HepG2 (cell line): ENCODE data around the gene ARFGEF3. TPM values are rescaled to one million over a fixed set of nuclear protein-coding genes. Genes with fewer than 3 reads are reported as not detected.
A peak's percentile ranks its signal among the peaks of the same experiment; 100 is the strongest.

Experiments used
- ATAC-seq: fragments of 200-7000 bp; cut with Tn5 transposase; 3 replicates; pipeline ENCODE4 v1.9.1; 2020; ENCODE audit warnings: mild to moderate bottlenecking, moderate library complexity
- BruUV-seq: library from RNA; stranded (reverse); fragments of 400-500 nt; replicated peaks from 2 replicates; lab custom pipeline; 2021; lab: Mats Ljungman, UMichigan
- CTCF ChIA-PET: fragments of 300-600 bp; formaldehyde crosslinking; extraction: SDS; loops from one replicate; lab custom pipeline; 2021; ENCODE audit warnings: low total read pairs, inconsistent platforms, low intra/inter-chr PET ratio; lab: Yijun Ruan, JAX
- POLR2A ChIA-PET: fragments of 350-600 bp; sonication (Branson Sonifier 250); formaldehyde crosslinking; loops from one replicate; lab custom pipeline; 2020; ENCODE audit warnings: antibody characterized with exemption, inconsistent platforms; lab: Yijun Ruan, JAX
- DNase-seq: peaks from one replicate; pipeline ENCODE4 v3.0.0-alpha.2; 2015; ENCODE audit warnings: low spot score
- FAIRE-seq: peaks from 3 replicates; lab custom pipeline; 2011; peaks lifted over from hg19 to GRCh38; lab: Jason Lieb, UNC
- H2AFZ ChIP-seq: one replicate; pipeline ENCODE4 v1.6.1; 2011; ENCODE audit warnings: low read length, inconsistent platforms
- H3K27ac ChIP-seq: fragments of 300-600 bp; 3 replicates; pipeline ENCODE4 v1.8.0; 2011; ENCODE audit warnings: mixed run types, mild to moderate bottlenecking, mixed read lengths, low read length, inconsistent platforms; ENCODE audit not compliant: insufficient read depth; ENCODE audit errors: extremely low read length
- H3K27me3 ChIP-seq, 2 experiments: fragments of 200-600 bp in 1 of 2; 2 replicates in 1 of 2; 3 replicates in 1 of 2; pipeline versions ENCODE4 v1.6.0 to v1.8.0; 2011; ENCODE audit warnings: low read length in 2 of 2, mild to moderate bottlenecking in 2 of 2, moderate library complexity in 2 of 2, inconsistent platforms in 1 of 2; ENCODE audit not compliant: insufficient read depth in 2 of 2, control insufficient read depth in 1 of 2
- H3K36me3 ChIP-seq, 2 experiments: fragments of 200-600 bp in 1 of 2; replicated peaks in 1 of 2; 2 replicates in 1 of 2; 3 replicates in 1 of 2; pipeline versions ENCODE4 v1.5.1 to v1.8.0; 2011; ENCODE audit warnings: low read length in 2 of 2, inconsistent platforms in 1 of 2; ENCODE audit not compliant: insufficient read depth in 2 of 2, control insufficient read depth in 1 of 2
- H3K4me1 ChIP-seq: 2 replicates; pipeline ENCODE4 v1.5.1; 2012; ENCODE audit warnings: low read length, inconsistent platforms; ENCODE audit not compliant: insufficient read depth
- H3K4me2 ChIP-seq: 2 replicates; pipeline ENCODE4 v1.6.0; 2011; ENCODE audit warnings: low read depth, low read length, inconsistent platforms
- H3K4me3 ChIP-seq, 3 experiments: fragments of 200-600 bp in 1 of 3; sonication (generic), shearing (Covaris generic) in 1 of 3; replicated peaks in 1 of 3; 2 replicates each; pipeline ENCODE4 v1.5.1; 2011 to 2016; ENCODE audit warnings: low read length in 3 of 3, inconsistent platforms in 2 of 3, low read depth in 2 of 3, mild to moderate bottlenecking in 2 of 3, control low read depth in 1 of 3, mixed read lengths in 1 of 3; ENCODE audit not compliant: insufficient read depth in 1 of 3
- H3K79me2 ChIP-seq: one replicate; pipeline ENCODE4 v1.6.1; 2011; ENCODE audit warnings: low read length, inconsistent platforms; ENCODE audit not compliant: insufficient read depth
- H3K9ac ChIP-seq: 2 replicates; pipeline ENCODE4 v1.6.0; 2011; ENCODE audit warnings: mild to moderate bottlenecking, low read depth, low read length, inconsistent platforms; ENCODE audit not compliant: insufficient read depth
- H3K9me3 ChIP-seq: 2 replicates; pipeline ENCODE4 v1.5.1; 2012; ENCODE audit warnings: mild to moderate bottlenecking, low read length
- H4K20me1 ChIP-seq: 2 replicates; pipeline ENCODE4 v1.6.0; 2011; ENCODE audit warnings: inconsistent platforms, mild to moderate bottlenecking, low read length, moderate library complexity; ENCODE audit not compliant: insufficient read depth
- ELF4 ChIP-seq: sonication (generic); formaldehyde crosslinking; IDR thresholded peaks from 2 replicates; pipeline ENCODE4 v1.5.0; 2020; ENCODE audit warnings: missing genetic modification reagents, mild to moderate bottlenecking, moderate library complexity, borderline replicate concordance
- HNRNPK ChIP-seq: fragments of 200-400 bp; formaldehyde crosslinking; IDR thresholded peaks from 2 replicates; pipeline ENCODE4 v1.6.1; 2018; ENCODE audit warnings: low read length, low read depth, moderate library complexity, mild to moderate bottlenecking; ENCODE audit not compliant: poor library complexity, severe bottlenecking
- MAFF ChIP-seq: IDR thresholded peaks from 2 replicates; pipeline ENCODE4 v1.6.1; 2011; ENCODE audit warnings: low read depth, low read length, improper control_type of control experiment
- MXI1 ChIP-seq: IDR thresholded peaks from 3 replicates; pipeline ENCODE4 v1.6.1; 2012; ENCODE audit warnings: low read depth, low read length, inconsistent platforms, borderline replicate concordance
- REXO4 ChIP-seq: sonication (generic); formaldehyde crosslinking; IDR thresholded peaks from 2 replicates; pipeline ENCODE4 v1.8.0; 2022; ENCODE audit warnings: missing genetic modification reagents, mild to moderate bottlenecking, borderline replicate concordance
- SKI ChIP-seq: fragments of 450-650 bp; IDR thresholded peaks from one replicate; pipeline ENCODE4 v1.6.1; 2018; ENCODE audit warnings: mild to moderate bottlenecking; ENCODE audit not compliant: partially characterized antibody
- ZNF383 ChIP-seq: sonication (generic); formaldehyde crosslinking; IDR thresholded peaks from 2 replicates; pipeline ENCODE4 v1.4.0; 2020; ENCODE audit warnings: missing genetic modification reagents, mild to moderate bottlenecking, borderline replicate concordance
- WGBS: methylation state at CpG from one replicate; pipeline ENCODE4 v1.1.6; 2017; ENCODE audit warnings: low lambda C conversion rate; 5-methylcytosine and 5-hydroxymethylcytosine counted together
- in situ Hi-C: cut with HindIII; loops from 2 replicates; pipeline ENCODE4 v1.10.0; 2017; ENCODE audit warnings: low pct_unique_long_range_greater_than_20kb; ENCODE audit not compliant: extremely low pct_ligation_motif_present
- intact Hi-C: fragments of 100-400 bp; cut with micrococcal nuclease; formaldehyde crosslinking; loops from one replicate; pipeline ENCODE4 v1.10.0; 2022; ENCODE audit not compliant: unreplicated experiment
- polyA plus RNA-seq, 8 experiments: library from polyadenylated mRNA; depleted of rRNA in 3 of 8; stranded (reverse) in 7 of 8; unstranded in 1 of 8; fragments of >200 nt; fragmentation: Illumina TruSeq in 4 of 8; extraction: Trizol in 4 of 8; gene quantifications; 2 replicates each; pipeline versions ENCODE4 v1.2.1 to v1.2.3, GENCODE V29; 2011 to 2016; ENCODE audit warnings: low read depth in 4 of 8, missing spikeins in 1 of 8, mixed read lengths in 1 of 8; ENCODE audit not compliant: insufficient read depth in 1 of 8
- total RNA-seq, 5 experiments: library from RNA; depleted of rRNA; stranded (reverse); fragments of >200 nt; fragmentation: Illumina TruSeq; extraction: Trizol; gene quantifications; 2 replicates each; pipeline ENCODE4 v1.2.3, GENCODE V29; 2016; ENCODE audit warnings: low read depth in 1 of 5
- TF ChIP-seq, protein P1 (sequence below), 2 experiments: fragments of 450-650 bp in 1 of 2; sonication (generic) in 1 of 2; formaldehyde crosslinking in 1 of 2; IDR thresholded peaks; 2 replicates each; pipeline versions ENCODE4 v1.6.1 to v1.8.0; 2016 to 2022; ENCODE audit warnings: antibody characterized with exemption in 1 of 2, mild to moderate bottlenecking in 1 of 2, missing genetic modification reagents in 1 of 2
- TF ChIP-seq, protein P2 (sequence below): sonication (generic); formaldehyde crosslinking; IDR thresholded peaks from 2 replicates; pipeline ENCODE4 v1.8.1; 2023; ENCODE audit warnings: mild to moderate bottlenecking, missing genetic modification reagents
- TF ChIP-seq, protein P3 (sequence below): sonication (generic); formaldehyde crosslinking; IDR thresholded peaks from 2 replicates; pipeline ENCODE4 v1.4.0; 2020; ENCODE audit warnings: missing genetic modification reagents

ARFGEF3 gene
- total and polyA plus RNA-seq, 2 of the 13 experiments (the other 11 are each of a cell fraction or from before 2014, with no cell fraction given), result 0.60 to 2.6 TPM

DNA sequence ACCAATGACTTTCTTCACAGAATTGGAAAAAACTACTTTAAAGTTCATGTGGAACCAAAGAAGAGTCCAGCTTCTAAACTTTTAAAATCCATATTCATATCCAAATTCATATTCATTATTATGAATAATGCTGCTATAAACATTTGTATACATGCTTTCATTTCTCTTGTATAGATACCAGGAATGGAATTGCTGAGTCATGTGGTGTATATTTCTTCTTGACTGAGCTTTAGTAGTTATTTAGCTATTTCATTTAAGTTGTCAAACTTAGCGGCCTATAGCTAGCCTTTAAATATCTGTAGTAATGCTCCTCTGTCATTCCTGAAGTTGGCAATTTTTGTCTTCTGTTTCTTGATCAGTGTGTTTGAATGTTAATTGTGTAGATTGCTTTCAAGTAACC, 196.2 kb downstream of the ARFGEF3 start:
- CTCF ChIA-PET, result no interaction called here
- Histone ChIP-seq H3K27ac (no peak overlapping the region), H2AFZ (no peak overlapping the region), H3K4me1 (no peaks in the 10 kb centered on the region), H3K79me2 (no peaks in the 10 kb centered on the region), H3K4me3 (no peak overlapping the region), H3K27me3 (peaks cover 0 to 7% of the 10 kb centered on the region in 2 experiments; a peak in 3 of 5 replicates), H3K9ac (no peak overlapping the region), H3K9me3 (no peaks in the 10 kb centered on the region), H3K4me2 (no peak overlapping the region), H4K20me1 (no peaks in the 10 kb centered on the region), H3K36me3 (no peaks in the 10 kb centered on the region)
- ATAC-seq (no peak), DNase-seq (no peak), FAIRE-seq (no peak)
- in situ Hi-C loops, result no loop called here
- POLR2A ChIA-PET, result no interaction called here
- WGBS, result 69% methylated on average over 1 of the region's 1 CpG
- intact Hi-C loops, result no loop called here
- BruUV-seq, result no TSS peak
- TF ChIP-seq SKI (no peak), ZNF383 (CRISPR knock-in tag) (no peak), HNRNPK (no peak), MXI1 (no peak), MAFF (0 out of 2 replicates have a peak, but pooled peaks have one; percentile 38), ELF4 (CRISPR knock-in tag) (no peak), REXO4 (CRISPR knock-in tag) (no peak)
- TF ChIP-seq, protein P1, sequence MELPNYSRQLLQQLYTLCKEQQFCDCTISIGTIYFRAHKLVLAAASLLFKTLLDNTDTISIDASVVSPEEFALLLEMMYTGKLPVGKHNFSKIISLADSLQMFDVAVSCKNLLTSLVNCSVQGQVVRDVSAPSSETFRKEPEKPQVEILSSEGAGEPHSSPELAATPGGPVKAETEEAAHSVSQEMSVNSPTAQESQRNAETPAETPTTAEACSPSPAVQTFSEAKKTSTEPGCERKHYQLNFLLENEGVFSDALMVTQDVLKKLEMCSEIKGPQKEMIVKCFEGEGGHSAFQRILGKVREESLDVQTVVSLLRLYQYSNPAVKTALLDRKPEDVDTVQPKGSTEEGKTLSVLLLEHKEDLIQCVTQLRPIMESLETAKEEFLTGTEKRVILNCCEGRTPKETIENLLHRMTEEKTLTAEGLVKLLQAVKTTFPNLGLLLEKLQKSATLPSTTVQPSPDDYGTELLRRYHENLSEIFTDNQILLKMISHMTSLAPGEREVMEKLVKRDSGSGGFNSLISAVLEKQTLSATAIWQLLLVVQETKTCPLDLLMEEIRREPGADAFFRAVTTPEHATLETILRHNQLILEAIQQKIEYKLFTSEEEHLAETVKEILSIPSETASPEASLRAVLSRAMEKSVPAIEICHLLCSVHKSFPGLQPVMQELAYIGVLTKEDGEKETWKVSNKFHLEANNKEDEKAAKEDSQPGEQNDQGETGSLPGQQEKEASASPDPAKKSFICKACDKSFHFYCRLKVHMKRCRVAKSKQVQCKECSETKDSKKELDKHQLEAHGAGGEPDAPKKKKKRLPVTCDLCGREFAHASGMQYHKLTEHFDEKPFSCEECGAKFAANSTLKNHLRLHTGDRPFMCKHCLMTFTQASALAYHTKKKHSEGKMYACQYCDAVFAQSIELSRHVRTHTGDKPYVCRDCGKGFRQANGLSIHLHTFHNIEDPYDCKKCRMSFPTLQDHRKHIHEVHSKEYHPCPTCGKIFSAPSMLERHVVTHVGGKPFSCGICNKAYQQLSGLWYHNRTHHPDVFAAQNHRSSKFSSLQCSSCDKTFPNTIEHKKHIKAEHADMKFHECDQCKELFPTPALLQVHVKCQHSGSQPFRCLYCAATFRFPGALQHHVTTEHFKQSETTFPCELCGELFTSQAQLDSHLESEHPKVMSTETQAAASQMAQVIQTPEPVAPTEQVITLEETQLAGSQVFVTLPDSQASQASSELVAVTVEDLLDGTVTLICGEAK (IDR thresholded peaks at IDR 0.05), result no peak
- TF ChIP-seq, protein P1 (CRISPR knock-in tag; IDR thresholded peaks at IDR 0.05), result no peak
- TF ChIP-seq, protein P2, sequence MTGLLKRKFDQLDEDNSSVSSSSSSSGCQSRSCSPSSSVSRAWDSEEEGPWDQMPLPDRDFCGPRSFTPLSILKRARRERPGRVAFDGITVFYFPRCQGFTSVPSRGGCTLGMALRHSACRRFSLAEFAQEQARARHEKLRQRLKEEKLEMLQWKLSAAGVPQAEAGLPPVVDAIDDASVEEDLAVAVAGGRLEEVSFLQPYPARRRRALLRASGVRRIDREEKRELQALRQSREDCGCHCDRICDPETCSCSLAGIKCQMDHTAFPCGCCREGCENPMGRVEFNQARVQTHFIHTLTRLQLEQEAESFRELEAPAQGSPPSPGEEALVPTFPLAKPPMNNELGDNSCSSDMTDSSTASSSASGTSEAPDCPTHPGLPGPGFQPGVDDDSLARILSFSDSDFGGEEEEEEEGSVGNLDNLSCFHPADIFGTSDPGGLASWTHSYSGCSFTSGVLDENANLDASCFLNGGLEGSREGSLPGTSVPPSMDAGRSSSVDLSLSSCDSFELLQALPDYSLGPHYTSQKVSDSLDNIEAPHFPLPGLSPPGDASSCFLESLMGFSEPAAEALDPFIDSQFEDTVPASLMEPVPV (CRISPR knock-in tag), result no peak
- TF ChIP-seq, protein P3, sequence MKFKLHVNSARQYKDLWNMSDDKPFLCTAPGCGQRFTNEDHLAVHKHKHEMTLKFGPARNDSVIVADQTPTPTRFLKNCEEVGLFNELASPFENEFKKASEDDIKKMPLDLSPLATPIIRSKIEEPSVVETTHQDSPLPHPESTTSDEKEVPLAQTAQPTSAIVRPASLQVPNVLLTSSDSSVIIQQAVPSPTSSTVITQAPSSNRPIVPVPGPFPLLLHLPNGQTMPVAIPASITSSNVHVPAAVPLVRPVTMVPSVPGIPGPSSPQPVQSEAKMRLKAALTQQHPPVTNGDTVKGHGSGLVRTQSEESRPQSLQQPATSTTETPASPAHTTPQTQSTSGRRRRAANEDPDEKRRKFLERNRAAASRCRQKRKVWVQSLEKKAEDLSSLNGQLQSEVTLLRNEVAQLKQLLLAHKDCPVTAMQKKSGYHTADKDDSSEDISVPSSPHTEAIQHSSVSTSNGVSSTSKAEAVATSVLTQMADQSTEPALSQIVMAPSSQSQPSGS (CRISPR knock-in tag), result no peak
